ENCODE data around the gene OGA.

- TF ChIP-seq EZH2 (IDR thresholded peaks at IDR 0.05; ENCODE audit: low read depth, low read length, severe bottlenecking) (no peak), RXRA (IDR thresholded peaks at IDR 0.05; ENCODE audit: insufficient read depth, low read depth, low read length) (no peak), TEAD4 (IDR thresholded peaks at IDR 0.05; ENCODE audit: low read depth, low read length) (no peak), ZNF274 (IDR thresholded peaks at IDR 0.05; ENCODE audit: borderline replicate concordance, extremely low read depth, low read length) (no peak), GTF2F1 (IDR thresholded peaks at IDR 0.05; ENCODE audit: borderline replicate concordance, low read depth, low read length) (no peak), CTCF (IDR thresholded peaks at IDR 0.05; ENCODE audit: control extremely low read depth in 1 of 3, insufficient read depth in 1 of 3, low read depth in 1 of 3, low read length in 3 of 3) (no peak), RFX5 (IDR thresholded peaks at IDR 0.05; ENCODE audit: borderline replicate concordance, low read depth, low read length) (no peak)
These were observed 19.5 kb upstream of the OGA start for GRCh38 chr10:101837748-101838147.

Data from H1 (cell line).